Adrenal gland (tissue), 5 donors: ENCODE results near the gene SLMAP.

Experiments used
- CTCF ChIP-seq, 6 experiments: fragments of 450-650 bp in 4 of 6; fragments of 200-600 bp in 2 of 6; sonication (generic) in 1 of 6; IDR thresholded peaks; 1 replicate in 5 of 6; 2 replicates in 1 of 6; pipeline versions ENCODE4 v1.5.1 to v1.8.0; 2016 to 2021; ENCODE audit warnings: antibody characterized with exemption in 6 of 6, mild to moderate bottlenecking in 2 of 6, moderate library complexity in 1 of 6
- POLR2A ChIP-seq, 2 donors: fragments of 450-650 bp; IDR thresholded peaks; one replicate each; pipeline ENCODE4 v1.6.1; 2017; ENCODE audit warnings: antibody characterized with exemption in 2 of 2, mild to moderate bottlenecking in 2 of 2, moderate library complexity in 1 of 2
- donor health status: DM: no; HTN: no; CAD: no.

DNA sequence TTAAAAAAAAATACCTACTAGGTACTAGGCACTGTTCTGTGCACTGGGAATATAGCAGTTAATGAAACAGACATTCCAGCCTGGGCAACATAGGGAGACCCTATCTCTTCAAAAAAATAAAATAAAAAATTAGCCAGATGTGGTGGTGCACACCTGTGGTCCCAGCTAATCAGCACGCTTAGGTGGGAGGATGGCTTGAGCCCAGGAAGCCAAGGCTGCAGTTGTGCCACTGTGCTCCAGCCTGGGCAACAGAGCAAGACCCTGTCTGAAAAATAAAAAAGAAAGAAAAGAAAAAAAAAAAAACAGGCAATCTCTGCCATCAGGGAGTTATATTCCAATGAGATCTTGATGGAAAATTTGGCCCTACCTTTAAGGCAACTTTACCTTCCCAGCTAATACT lies 137.0 kb downstream of the SLMAP start:
- no peak for TF ChIP-seq CTCF (IDR thresholded peaks at IDR 0.05)
- TF ChIP-seq POLR2A (IDR thresholded peaks at IDR 0.05): no peak
